Stimulated activated CD8-positive, alpha-beta memory T cell treated with anti-CD3 and anti-CD28 coated beads, Interleukin-4, amount 100 ng/mL, for 4 hours (primary cell): ENCODE results near the gene ABCB10.
"Not testable (repeated sequence)": the region's sequence is repeated elsewhere in the genome, so short reads cannot be mapped to it uniquely, and the experiment has no call there.

ENCODE experiments used
- DNase-seq, 2 donors: peaks; one replicate each; pipeline ENCODE4 v3.0.0-alpha.2; 2020; ENCODE audit warnings: low read depth in 2 of 2, low spot score in 1 of 2

ABCB10 gene

GRCh38 chr1:229558460-229559335, at the start of gene ABCB10:
ABCB10 (minus strand) TSS chr1:229558707; CDS start chr1:229558652, 55 bp downstream.
- DNase-seq = peak; percentile 52 to 74

- no peak for DNase-seq
Measured at GRCh38 chr1:229607370-229607769, 48.9 kb upstream of the ABCB10 start.

DNA sequence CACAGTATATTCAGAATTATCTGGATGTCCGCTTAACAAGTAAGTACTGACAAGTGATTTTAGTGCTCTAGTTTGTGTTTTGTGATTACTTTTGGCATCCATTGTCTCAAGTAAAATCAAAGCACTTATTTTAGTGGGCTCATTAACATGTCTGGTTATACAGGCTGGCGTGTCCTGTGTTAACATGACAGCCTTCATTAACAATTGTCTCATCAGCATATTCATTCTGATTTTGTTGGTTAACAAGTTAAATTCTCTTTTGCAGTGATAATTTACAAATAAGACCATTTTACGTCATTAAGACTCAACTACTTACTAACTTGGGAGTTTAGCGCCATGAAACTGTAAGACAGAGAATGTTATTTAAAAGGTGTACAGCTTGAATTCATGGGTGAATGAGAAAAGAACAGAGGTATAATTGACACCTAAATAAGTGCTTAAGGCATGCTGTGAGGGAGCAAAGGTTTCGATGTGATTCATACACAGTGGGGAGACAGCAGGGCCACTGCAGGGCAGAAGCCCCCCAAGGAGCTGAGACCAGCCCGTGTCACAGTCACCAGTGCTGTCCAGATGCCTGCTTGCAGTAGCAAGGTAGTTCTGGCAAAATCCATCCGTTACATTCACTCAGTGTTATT, 45.0 kb upstream of the ABCB10 start:
- DNase-seq = no peak

- no peak for DNase-seq
Measured at GRCh38 chr1:229600229-229600628, 41.7 kb upstream of the ABCB10 start.

GRCh38 chr1:229599218-229599954, 40.9 kb upstream of the ABCB10 start:
- DNase-seq = no peak

DNA sequence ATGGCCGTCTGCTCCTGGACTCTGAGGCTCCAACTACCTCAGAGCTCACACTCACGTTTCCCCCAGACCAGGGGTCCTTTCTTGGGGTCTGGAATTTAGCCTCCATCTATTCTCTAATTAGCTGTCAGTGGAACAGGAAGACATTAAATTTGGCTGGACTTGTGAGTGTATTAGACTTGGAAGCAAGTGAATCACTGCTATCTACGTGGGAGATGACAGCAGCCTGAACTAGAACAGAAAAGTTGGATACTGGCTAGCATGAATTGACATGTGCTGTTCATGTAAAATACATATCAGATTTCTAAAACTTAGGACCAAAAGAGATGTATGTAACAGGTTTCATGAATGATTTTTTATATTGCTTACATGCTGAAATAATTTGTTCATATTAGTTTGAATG, 39.4 kb upstream of the ABCB10 start:
- no peak for DNase-seq

- DNase-seq = no peak
Measured at GRCh38 chr1:229596925-229597699, 38.6 kb upstream of the ABCB10 start.

- DNase-seq = not testable (repeated sequence)
Measured at GRCh38 chr1:229595876-229596275, 37.4 kb upstream of the ABCB10 start.

DNA sequence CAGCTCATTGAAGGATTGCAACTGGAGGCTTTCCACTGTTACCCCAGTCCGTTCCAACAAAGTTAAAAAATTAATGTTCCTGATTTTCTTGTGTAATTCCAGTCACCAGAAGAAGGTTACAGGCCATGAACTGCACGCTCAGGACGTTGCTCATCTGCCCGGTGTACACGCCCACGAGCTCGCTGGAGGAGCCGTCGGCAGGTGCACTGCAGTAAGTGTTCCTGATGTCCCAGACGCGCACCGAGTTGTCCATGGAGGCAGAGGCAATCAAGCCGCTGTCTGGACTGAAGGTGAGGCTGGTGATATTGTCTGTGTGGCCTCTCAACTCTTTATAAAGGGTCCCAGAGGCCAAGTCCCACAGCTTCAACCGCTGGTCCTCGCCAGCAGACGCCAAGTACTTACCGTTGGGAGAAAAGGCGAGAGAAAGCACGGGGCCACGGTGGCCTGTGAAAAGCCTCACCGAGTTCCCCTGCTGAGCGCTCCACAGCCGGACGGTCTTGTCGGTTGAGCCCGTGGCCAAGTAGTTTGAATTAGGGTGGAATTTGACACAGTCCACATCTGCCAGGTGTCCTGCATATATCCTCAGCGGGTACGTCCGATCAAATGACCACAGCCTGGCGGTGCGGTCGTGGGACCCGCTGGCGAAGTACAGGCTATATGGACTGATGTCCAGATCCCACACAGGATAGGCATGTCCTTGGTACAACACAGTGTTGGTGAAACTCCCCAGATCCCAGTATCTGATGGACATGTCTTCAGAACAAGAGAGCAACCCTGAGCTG, 35.9 kb upstream of the ABCB10 start:
- DNase-seq = no peak

DNA sequence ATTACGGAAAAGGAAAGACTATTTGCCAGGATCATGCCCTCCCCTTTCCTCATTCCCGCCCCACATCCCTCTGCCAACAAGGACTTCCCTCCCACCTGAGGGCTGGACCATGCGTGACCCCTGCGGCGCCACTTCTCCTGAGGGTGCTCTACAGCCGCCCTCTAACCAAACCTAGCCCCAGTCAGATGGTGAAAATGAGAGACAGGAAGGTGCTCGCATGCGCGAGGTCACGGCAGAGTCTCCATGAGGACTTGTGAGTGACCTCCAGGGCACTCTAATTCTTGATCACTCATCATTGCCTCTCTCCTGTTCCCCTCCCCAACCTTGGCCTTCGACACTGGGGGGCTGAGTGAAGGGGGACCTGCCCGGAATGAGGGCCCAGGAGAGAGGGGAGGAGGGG, 35.3 kb upstream of the ABCB10 start:
- DNase-seq = no peak

DNA sequence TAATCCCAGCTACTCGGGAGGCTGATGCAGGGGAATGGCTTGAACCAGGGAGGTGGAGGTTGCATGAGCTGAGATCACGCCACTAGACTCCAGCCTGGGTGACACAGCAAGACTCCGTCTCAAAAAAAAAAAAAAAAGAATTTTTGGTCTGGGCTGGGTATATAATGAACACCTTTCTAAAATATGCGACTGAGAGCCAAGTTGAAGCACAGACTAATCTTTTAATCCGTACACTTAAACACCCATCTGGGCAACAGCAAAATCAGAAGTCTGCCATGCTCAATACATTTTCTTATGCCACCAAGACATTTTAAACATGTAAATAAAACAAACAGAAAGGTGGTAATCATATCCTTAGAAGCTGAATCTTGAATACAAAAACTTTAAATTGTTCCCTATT, 31.6 kb upstream of the ABCB10 start:
- DNase-seq = no peak

DNA sequence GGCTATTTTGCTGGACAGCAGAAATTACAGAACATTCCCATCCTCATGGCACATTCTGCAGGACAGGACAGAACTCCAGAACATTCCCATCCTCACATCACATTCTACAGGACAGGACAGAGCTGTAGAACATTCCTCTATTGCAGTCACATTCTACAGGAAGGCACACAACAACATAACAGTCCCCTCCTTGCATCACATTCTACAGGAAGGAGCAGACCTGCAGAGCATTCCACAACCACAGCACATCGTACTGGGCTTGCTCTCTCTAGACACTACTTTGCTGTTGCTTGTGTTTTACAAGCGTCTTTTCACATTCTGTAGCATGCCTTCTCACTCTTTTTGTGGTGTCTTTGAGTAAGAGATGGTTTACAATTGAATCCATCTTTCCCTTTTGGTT, 26.8 kb upstream of the ABCB10 start:
- DNase-seq = no peak

DNA sequence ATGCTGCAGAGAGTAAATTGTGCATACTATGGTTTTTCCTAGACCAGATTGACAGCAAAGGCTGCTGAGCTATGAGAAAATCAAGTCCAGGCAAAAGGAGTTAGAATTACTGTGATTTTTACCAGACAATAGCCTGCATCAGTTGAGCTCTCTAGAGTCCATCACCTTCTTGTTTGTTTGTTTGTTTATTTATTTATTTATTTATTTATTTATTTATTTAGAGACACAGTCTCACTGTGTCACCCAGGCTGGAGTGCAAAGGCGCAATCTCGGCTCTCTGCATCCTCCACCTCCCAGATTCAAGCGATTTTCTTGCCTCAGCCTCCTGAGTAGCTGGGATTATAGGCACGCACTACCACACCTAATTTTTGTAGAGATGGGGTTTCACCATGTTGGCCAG, 24.2 kb upstream of the ABCB10 start:
- DNase-seq = no peak

- DNase-seq = no peak
Measured at GRCh38 chr1:229582011-229582694, 23.6 kb upstream of the ABCB10 start.

DNA sequence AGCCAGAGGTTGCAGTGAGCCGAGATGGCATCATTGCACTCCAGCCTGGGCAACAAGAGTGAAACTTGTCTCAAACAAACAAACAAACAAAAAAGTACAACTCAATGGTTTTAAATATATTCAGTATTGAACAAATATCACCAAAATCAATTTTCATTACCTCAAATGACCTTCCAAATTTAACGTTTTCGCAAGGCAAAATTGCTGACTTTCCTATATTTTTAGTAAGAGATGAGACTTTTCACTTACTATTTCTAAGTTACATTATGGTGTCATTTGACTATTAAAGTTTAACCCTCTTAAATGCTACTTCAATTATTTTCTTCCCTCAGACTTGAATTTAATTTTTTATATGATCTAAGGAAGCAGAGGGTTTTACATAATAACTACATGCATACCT, 23.0 kb upstream of the ABCB10 start:
- no peak for DNase-seq

DNA sequence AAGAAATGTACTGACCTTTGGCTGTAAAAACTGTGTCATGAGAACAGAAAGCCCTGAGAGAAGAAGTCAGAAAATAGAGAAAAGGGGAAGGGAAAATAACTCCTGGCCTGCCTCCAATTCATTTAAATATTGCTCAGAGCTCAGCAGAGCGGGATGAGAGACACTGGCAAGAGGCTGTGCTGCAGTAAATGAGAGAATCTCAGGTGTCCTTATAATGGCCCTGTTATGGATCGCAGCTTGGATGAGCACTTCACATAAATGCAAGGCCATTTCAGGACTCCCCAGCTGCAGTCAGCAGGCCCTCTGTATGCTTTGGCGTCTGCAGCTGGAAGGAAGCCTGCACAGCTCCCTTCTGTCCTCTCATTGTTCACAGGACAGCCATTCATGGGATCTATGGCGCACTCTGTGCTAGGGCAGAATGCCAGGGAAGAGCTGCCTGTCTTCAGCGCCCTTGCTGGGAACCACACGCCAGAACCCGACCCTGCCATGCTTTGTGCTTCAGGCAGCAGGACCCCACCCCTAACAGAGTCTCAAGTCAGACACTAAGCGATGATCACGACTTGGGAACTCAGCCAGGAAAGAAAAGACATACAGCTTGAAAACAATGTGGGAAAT, 20.7 kb upstream of the ABCB10 start:
- no peak for DNase-seq

GRCh38 chr1:229578168-229579058, 19.9 kb upstream of the ABCB10 start:
- no peak for DNase-seq

DNA sequence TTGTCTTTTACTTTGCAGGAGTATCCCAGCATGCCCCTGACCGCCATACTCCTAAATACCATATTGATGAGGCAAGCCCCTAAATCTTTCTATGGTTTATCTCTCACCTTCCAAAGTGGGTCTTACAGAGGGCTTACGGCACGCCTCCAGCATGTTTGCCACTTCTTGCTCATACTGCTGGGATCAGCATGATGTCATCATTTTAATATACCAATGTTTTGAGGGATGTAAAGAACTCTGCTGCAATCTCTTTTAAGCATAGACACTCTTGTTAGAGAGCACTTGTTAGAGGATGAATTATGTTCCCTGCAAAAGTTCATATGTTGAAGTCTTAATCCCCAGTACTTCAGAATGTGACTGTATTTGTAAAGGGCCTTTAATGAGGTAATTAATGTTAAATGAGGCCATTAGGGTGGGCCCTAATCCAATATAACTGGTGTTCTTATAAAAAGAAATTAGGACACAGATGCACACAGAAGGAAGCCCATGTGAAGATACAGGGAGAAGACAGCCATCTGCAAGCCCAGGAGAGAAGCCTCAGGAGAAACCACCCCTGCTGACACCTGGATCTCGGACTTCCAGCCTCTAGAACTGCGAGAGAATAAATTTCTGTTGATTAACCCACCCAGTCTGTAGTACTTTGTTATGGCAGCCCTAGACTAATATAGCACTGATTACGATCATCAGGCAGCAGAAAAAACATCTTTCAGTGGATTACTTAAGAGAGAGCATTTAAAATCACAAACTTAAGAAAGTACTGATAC, 16.4 kb upstream of the ABCB10 start:
- no peak for DNase-seq
